CD4-positive, alpha-beta T cell treated with Interleukin-6 at 100 ng/mL for 8 hours (primary cell): ENCODE results near the gene SULT1E1.
A peak's percentile ranks its signal among the peaks of the same experiment; 100 is the strongest.
"Not testable (repeated sequence)": the region's sequence is repeated elsewhere in the genome, so short reads cannot be mapped to it uniquely, and the experiment has no call there.

Experiments
- DNase-seq: peaks from one replicate; pipeline ENCODE4 v3.0.0-alpha.2; 2020; ENCODE audit warnings: mixed read lengths, low spot score

The SULT1E1 gene

GRCh38 chr4:69843301-69843700 is 16.6 kb downstream of the SULT1E1 start:
- no peak for DNase-seq

GRCh38 chr4:69838977-69839376 is 21.0 kb downstream of the SULT1E1 start:
- no peak for DNase-seq

- no peak for DNase-seq
These were observed 23.7 kb downstream of the SULT1E1 start for GRCh38 chr4:69836287-69836686.

GRCh38 chr4:69835766-69836165 is 24.2 kb downstream of the SULT1E1 start:
- no peak for DNase-seq

GRCh38 chr4:69833251-69833650 is 26.7 kb downstream of the SULT1E1 start:
- DNase-seq, result no peak

GRCh38 chr4:69832326-69833030 is 27.5 kb downstream of the SULT1E1 start:
- no peak for DNase-seq

- peak; percentile 15 for DNase-seq
These were observed 28.2 kb downstream of the SULT1E1 start for GRCh38 chr4:69831646-69832325.

- no peak for DNase-seq
These were observed 28.7 kb downstream of the SULT1E1 start for GRCh38 chr4:69831270-69831627.

- no peak for DNase-seq
These were observed 29.2 kb downstream of the SULT1E1 start for GRCh38 chr4:69830560-69831269.

- DNase-seq, result no peak
These were observed 29.8 kb downstream of the SULT1E1 start for GRCh38 chr4:69830192-69830559.

- DNase-seq, result no peak
These were observed 30.3 kb downstream of the SULT1E1 start for GRCh38 chr4:69829678-69830077.

- DNase-seq, result no peak
These were observed 31.1 kb downstream of the SULT1E1 start for GRCh38 chr4:69828828-69829227.

GRCh38 chr4:69825056-69825455 is 34.9 kb downstream of the SULT1E1 start:
- DNase-seq, result not testable (repeated sequence)

GRCh38 chr4:69823481-69824186 is 36.3 kb downstream of the SULT1E1 start:
- peak; percentile 52 for DNase-seq

- DNase-seq, result no peak
These were observed 36.9 kb downstream of the SULT1E1 start for GRCh38 chr4:69823048-69823447.

GRCh38 chr4:69822198-69822597 is 37.7 kb downstream of the SULT1E1 start:
- no peak for DNase-seq

GRCh38 chr4:69818060-69818639 is 41.8 kb downstream of the SULT1E1 start:
- no peak for DNase-seq

- no peak for DNase-seq
These were observed 43.7 kb downstream of the SULT1E1 start for GRCh38 chr4:69816236-69816635.

- no peak for DNase-seq
These were observed 46.3 kb downstream of the SULT1E1 start for GRCh38 chr4:69813628-69814027.

GRCh38 chr4:69811166-69811565 is 48.8 kb downstream of the SULT1E1 start:
- no peak for DNase-seq

GRCh38 chr4:69800599-69800998 is 59.3 kb downstream of the SULT1E1 start:
- no peak for DNase-seq

- no peak for DNase-seq
These were observed 60.6 kb downstream of the SULT1E1 start for GRCh38 chr4:69799337-69799736.
